Measurements from ENCODE around the gene SOX15.
"Not testable (repeated sequence)": the region's sequence is repeated elsewhere in the genome, so short reads cannot be mapped to it uniquely, and the experiment has no call there.

SOX15 gene

GRCh38 chr17:7589891-7590691 lies at the start of gene SOX15:
Gene SOX15, minus strand, starts transcription at chr17:7590094. Its CDS starts 418 bp downstream, at chr17:7589676.
- DNase-seq: peak; percentile 10

- no peak for DNase-seq
Observed at GRCh38 chr17:7636163-7636562, 46.3 kb upstream of the SOX15 start.

- peak; percentile 55 for DNase-seq
Observed at GRCh38 chr17:7634384-7634783, 44.5 kb upstream of the SOX15 start.

- DNase-seq: no peak
Observed at GRCh38 chr17:7633093-7633492, 43.2 kb upstream of the SOX15 start.

GRCh38 chr17:7632492-7632894 lies 42.6 kb upstream of the SOX15 start:
- peak; percentile 32 for DNase-seq

GRCh38 chr17:7631398-7632380 lies 41.8 kb upstream of the SOX15 start:
- DNase-seq: no peak

- DNase-seq: no peak
Observed at GRCh38 chr17:7629939-7630571, 40.2 kb upstream of the SOX15 start, which contains the start of gene SHBG. Gene SHBG, plus strand, starts transcription at chr17:7630135. Its CDS starts 38 bp downstream, at chr17:7630173.

- DNase-seq: peak; percentile 90
Observed at GRCh38 chr17:7627250-7628121, 37.6 kb upstream of the SOX15 start, which contains the start of gene SAT2. Gene SAT2, minus strand, starts transcription at chr17:7627821. Its CDS starts 186 bp downstream, at chr17:7627635.

GRCh38 chr17:7626956-7627249 lies 37.0 kb upstream of the SOX15 start:
- no peak for DNase-seq

GRCh38 chr17:7626307-7626706 lies 36.4 kb upstream of the SOX15 start:
- no peak for DNase-seq

- DNase-seq: not testable (repeated sequence)
Observed at GRCh38 chr17:7625749-7626148, 35.9 kb upstream of the SOX15 start.

GRCh38 chr17:7623661-7624060 lies 33.8 kb upstream of the SOX15 start:
- DNase-seq: no peak

GRCh38 chr17:7620835-7621234 lies 30.9 kb upstream of the SOX15 start:
- no peak for DNase-seq

- DNase-seq: no peak
Observed at GRCh38 chr17:7618608-7619007, 28.7 kb upstream of the SOX15 start.

GRCh38 chr17:7615265-7615747 lies 25.4 kb upstream of the SOX15 start:
- no peak for DNase-seq

GRCh38 chr17:7614425-7615264 lies 24.8 kb upstream of the SOX15 start, which contains the start of gene FXR2:
Gene FXR2, minus strand, starts transcription at chr17:7614897. Its CDS starts 365 bp downstream, at chr17:7614532.
- DNase-seq: peak; percentile 100

- DNase-seq: no peak
Observed at GRCh38 chr17:7613769-7614424, 24.0 kb upstream of the SOX15 start.

GRCh38 chr17:7612294-7612640 lies 22.4 kb upstream of the SOX15 start:
- DNase-seq: no peak

GRCh38 chr17:7611635-7612293 lies 21.9 kb upstream of the SOX15 start:
- DNase-seq: no peak

- DNase-seq: no peak
Observed at GRCh38 chr17:7610641-7611040, 20.7 kb upstream of the SOX15 start.

Measured in NCI-H146 (cell line).